SK-N-SH treated with all-trans-retinoic acid at 6 μM for 48 hours (cell line): ENCODE measurements around the gene CDC45.

Experiments used
- ATAC-seq: fragments of 200-7000 bp; cut with Tn5 transposase; 3 replicates; pipeline ENCODE4 v1.9.1; 2020; ENCODE audit warnings: mild to moderate bottlenecking, moderate library complexity
- ARNTL ChIP-seq: fragments of 450-650 bp; formaldehyde crosslinking; IDR thresholded peaks from 2 replicates; pipeline ENCODE4 v1.5.0; 2020; ENCODE audit warnings: low read depth, mild to moderate bottlenecking, moderate library complexity, borderline replicate concordance
- BACH2 ChIP-seq: fragments of 250-450 bp; sonication (Bioruptor Pico); IDR thresholded peaks from 2 replicates; pipeline ENCODE4 v1.9.0; 2021; ENCODE audit warnings: mild to moderate bottlenecking, borderline replicate concordance
- CREB5 ChIP-seq: fragments of 250-450 bp; sonication (Bioruptor Pico); IDR thresholded peaks from 2 replicates; pipeline ENCODE4 v1.5.1; 2020; ENCODE audit warnings: low read depth, mild to moderate bottlenecking, moderate library complexity
- CSRNP3 ChIP-seq: fragments of 250-450 bp; sonication (Bioruptor Pico); IDR thresholded peaks from 2 replicates; pipeline ENCODE4 v1.5.1; 2021; ENCODE audit warnings: mild to moderate bottlenecking, moderate library complexity
- ESRRG ChIP-seq: fragments of 250-450 bp; sonication (Bioruptor Pico); IDR thresholded peaks from 2 replicates; pipeline ENCODE4 v1.6.1; 2021; ENCODE audit warnings: mild to moderate bottlenecking
- GLIS3 ChIP-seq: fragments of 250-450 bp; sonication (Bioruptor Pico); IDR thresholded peaks from 2 replicates; pipeline ENCODE4 v1.5.0; 2020; ENCODE audit warnings: mild to moderate bottlenecking, moderate library complexity
- ISL1 ChIP-seq: fragments of 250-450 bp; sonication (Bioruptor Pico); IDR thresholded peaks from 2 replicates; pipeline ENCODE4 v2.1.2; 2022; ENCODE audit warnings: mild to moderate bottlenecking, moderate library complexity
- OSR1 ChIP-seq: fragments of 250-450 bp; sonication (Bioruptor Pico); IDR thresholded peaks from 2 replicates; pipeline ENCODE4 v1.8.0; 2022; ENCODE audit warnings: moderate library complexity, mild to moderate bottlenecking, inconsistent platforms
- POU6F1 ChIP-seq: fragments of 250-450 bp; sonication (Bioruptor Pico); IDR thresholded peaks from 2 replicates; pipeline ENCODE4 v1.8.0; 2021; ENCODE audit warnings: low read depth, mild to moderate bottlenecking, moderate library complexity, borderline replicate concordance
- RARB ChIP-seq: fragments of 250-450 bp; sonication (Bioruptor Pico); IDR thresholded peaks from 2 replicates; pipeline ENCODE4 v1.8.0; 2021; ENCODE audit warnings: mild to moderate bottlenecking, moderate library complexity
- SNAI2 ChIP-seq: fragments of 250-450 bp; sonication (Bioruptor Pico); IDR thresholded peaks from 2 replicates; pipeline ENCODE4 v1.5.0; 2020; ENCODE audit warnings: mild to moderate bottlenecking, moderate library complexity
- TCF4 ChIP-seq: fragments of 250-450 bp; sonication (Bioruptor Pico); IDR thresholded peaks from 2 replicates; pipeline ENCODE4 v1.8.0; 2021; ENCODE audit warnings: mild to moderate bottlenecking, moderate library complexity, borderline replicate concordance
- TOX ChIP-seq: fragments of 250-450 bp; sonication (Bioruptor Pico); IDR thresholded peaks from 2 replicates; pipeline ENCODE4 v1.8.0; 2021; ENCODE audit warnings: mild to moderate bottlenecking, moderate library complexity, borderline replicate concordance
- TSHZ2 ChIP-seq: fragments of 250-450 bp; sonication (Bioruptor Pico); IDR thresholded peaks from 2 replicates; pipeline ENCODE4 v1.5.0; 2020; ENCODE audit warnings: mild to moderate bottlenecking, moderate library complexity
- ZFP3 ChIP-seq: fragments of 250-450 bp; sonication (Bioruptor Pico); IDR thresholded peaks from 2 replicates; pipeline ENCODE4 v1.5.0; 2020; ENCODE audit warnings: mild to moderate bottlenecking, moderate library complexity
- ZNF565 ChIP-seq: fragments of 450-650 bp; formaldehyde crosslinking; conservative IDR thresholded peaks from 2 replicates; pipeline ENCODE4 v1.5.0; 2020; ENCODE audit warnings: low read depth, mild to moderate bottlenecking, moderate library complexity
- ZNF70 ChIP-seq: fragments of 450-650 bp; formaldehyde crosslinking; IDR thresholded peaks from 2 replicates; pipeline ENCODE4 v1.5.0; 2020; ENCODE audit warnings: mild to moderate bottlenecking, moderate library complexity
- ZNF8 ChIP-seq: fragments of 450-650 bp; formaldehyde crosslinking; IDR thresholded peaks from 2 replicates; pipeline ENCODE4 v1.5.0; 2020; ENCODE audit warnings: mild to moderate bottlenecking, moderate library complexity

Gene CDC45

GRCh38 chr22:19535001-19535400 lies 55.3 kb downstream of the CDC45 start:
- no peak for TF ChIP-seq TSHZ2 (CRISPR knock-in tag)
- TF ChIP-seq POU6F1 (CRISPR knock-in tag) = no peak
- TF ChIP-seq ARNTL (CRISPR knock-in tag) = no peak
- TF ChIP-seq CREB5 (CRISPR knock-in tag) = no peak
- no peak for TF ChIP-seq ESRRG (CRISPR knock-in tag)
- no peak for TF ChIP-seq RARB (CRISPR knock-in tag)
- no peak for TF ChIP-seq BACH2

GRCh38 chr22:19536564-19536963 lies 56.8 kb downstream of the CDC45 start:
- no peak for TF ChIP-seq TCF4 (CRISPR knock-in tag)
- no peak for TF ChIP-seq TSHZ2 (CRISPR knock-in tag)
- no peak for TF ChIP-seq TOX
- no peak for TF ChIP-seq CSRNP3
- no peak for TF ChIP-seq ZNF70 (CRISPR knock-in tag)
- no peak for TF ChIP-seq ISL1 (CRISPR knock-in tag)
- TF ChIP-seq POU6F1 (CRISPR knock-in tag) = no peak
- TF ChIP-seq ZNF8 = no peak
- no peak for TF ChIP-seq ZNF565
- no peak for TF ChIP-seq OSR1
- TF ChIP-seq BACH2 = no peak
- no peak for TF ChIP-seq ESRRG (CRISPR knock-in tag)
- TF ChIP-seq GLIS3 (CRISPR knock-in tag) = no peak
- no peak for TF ChIP-seq SNAI2 (CRISPR knock-in tag)
- ATAC-seq = no peak

More at GRCh38 chr22:19535001-19535400, 55.3 kb downstream of the CDC45 start:
- no peak for ATAC-seq

- no peak for ATAC-seq
- TF ChIP-seq ARNTL (CRISPR knock-in tag) (no peak), CSRNP3 (no peak), ZFP3 (CRISPR knock-in tag) (no peak), ISL1 (CRISPR knock-in tag) (no peak), ESRRG (CRISPR knock-in tag) (no peak), ZNF565 (no peak), CREB5 (CRISPR knock-in tag) (no peak), ZNF70 (CRISPR knock-in tag) (no peak), TSHZ2 (CRISPR knock-in tag) (no peak)
These were observed 58.3 kb downstream of the CDC45 start for GRCh38 chr22:19537941-19538488.
